NCI-H460 (cell line): Measurements from ENCODE around the gene TBPL1. TPM values are rescaled to one million over a fixed set of nuclear protein-coding genes. Genes with fewer than 3 reads are reported as not detected.

ENCODE experiments used
- DNase-seq: peaks from one replicate; pipeline ENCODE4 v3.0.0-alpha.2; 2016; ENCODE audit warnings: low read depth; ENCODE audit errors: extremely low read depth
- total RNA-seq: library from RNA; depleted of rRNA; stranded (reverse); fragments of >200 nt; shearing (Covaris generic); gene quantifications from 2 replicates; pipeline ENCODE4 v1.2.3, GENCODE V29; 2014

The TBPL1 gene
- total RNA-seq, 1 experiment from 2014 or later = 68.4 TPM

- DNase-seq = no peak
Measured at GRCh38 chr6:134002821-134003220, 49.8 kb downstream of the TBPL1 start.

GRCh38 chr6:134003542-134003951 lies 50.5 kb downstream of the TBPL1 start:
- DNase-seq = no peak

GRCh38 chr6:134004714-134005113 lies 51.7 kb downstream of the TBPL1 start:
- DNase-seq = no peak

GRCh38 chr6:134005800-134006199 lies 52.8 kb downstream of the TBPL1 start:
- no peak for DNase-seq

- DNase-seq = no peak
Measured at GRCh38 chr6:134007077-134007476, 54.1 kb downstream of the TBPL1 start.

GRCh38 chr6:134009876-134010275 lies 56.9 kb downstream of the TBPL1 start:
- no peak for DNase-seq

GRCh38 chr6:134010400-134010799 lies 57.4 kb downstream of the TBPL1 start:
- no peak for DNase-seq

- DNase-seq = no peak
Measured at GRCh38 chr6:134010974-134011373, 58.0 kb downstream of the TBPL1 start.

GRCh38 chr6:134014588-134015137 lies 61.6 kb downstream of the TBPL1 start:
- no peak for DNase-seq

- DNase-seq = no peak
Measured at GRCh38 chr6:134015719-134016557, 62.9 kb downstream of the TBPL1 start.

GRCh38 chr6:134016558-134016814 lies 63.5 kb downstream of the TBPL1 start:
- DNase-seq = no peak

- DNase-seq = no peak
Measured at GRCh38 chr6:134020071-134020470, 67.0 kb downstream of the TBPL1 start.

GRCh38 chr6:134020543-134020942 lies 67.5 kb downstream of the TBPL1 start:
- DNase-seq = no peak

GRCh38 chr6:134020968-134021367 lies 67.9 kb downstream of the TBPL1 start:
- no peak for DNase-seq

- DNase-seq = no peak
Measured at GRCh38 chr6:134021396-134022122, 68.5 kb downstream of the TBPL1 start.

GRCh38 chr6:134022650-134023049 lies 69.6 kb downstream of the TBPL1 start:
- DNase-seq = no peak

- DNase-seq = no peak
Measured at GRCh38 chr6:134026597-134026996, 73.6 kb downstream of the TBPL1 start.

GRCh38 chr6:134028438-134028837 lies 75.4 kb downstream of the TBPL1 start:
- DNase-seq = no peak

- no peak for DNase-seq
Measured at GRCh38 chr6:134029495-134030455, 76.8 kb downstream of the TBPL1 start.

- DNase-seq = no peak
Measured at GRCh38 chr6:134031696-134032255, 78.8 kb downstream of the TBPL1 start.
